ENCODE data around the gene FLYWCH1. TPM values are rescaled to one million over a fixed set of nuclear protein-coding genes. Genes with fewer than 3 reads are reported as not detected.
A peak's percentile ranks its signal among the peaks of the same experiment; 100 is the strongest.

FLYWCH1 gene
- total RNA-seq: 16.4 TPM

- peak; percentile 92 for ATAC-seq
Observed at GRCh38 chr16:2911638-2912329, at the start of gene FLYWCH1. Gene FLYWCH1 (plus strand): TSS chr16:2911931. CDS start chr16:2929686, 17,755 bp downstream.

- no peak for ATAC-seq
Observed at GRCh38 chr16:2865651-2866050, 46.1 kb upstream of the FLYWCH1 start.

GRCh38 chr16:2866431-2866830, 45.3 kb upstream of the FLYWCH1 start:
- ATAC-seq: no peak

GRCh38 chr16:2867661-2867986, 44.1 kb upstream of the FLYWCH1 start:
- no peak for ATAC-seq

- ATAC-seq: peak; percentile 94
Observed at GRCh38 chr16:2867987-2868789, 43.5 kb upstream of the FLYWCH1 start.

GRCh38 chr16:2871926-2872325, 39.8 kb upstream of the FLYWCH1 start:
- ATAC-seq: no peak

- no peak for ATAC-seq
Observed at GRCh38 chr16:2874032-2874911, 37.5 kb upstream of the FLYWCH1 start.

GRCh38 chr16:2874912-2875362, 36.8 kb upstream of the FLYWCH1 start:
- ATAC-seq: peak; percentile 97

GRCh38 chr16:2879854-2880508, 31.8 kb upstream of the FLYWCH1 start:
- ATAC-seq: no peak

GRCh38 chr16:2881783-2882649, 29.7 kb upstream of the FLYWCH1 start:
- peak; percentile 22 for ATAC-seq

- peak; percentile 98 for ATAC-seq
Observed at GRCh38 chr16:2882650-2883457, 28.9 kb upstream of the FLYWCH1 start, which contains the start of gene FLYWCH2. Gene FLYWCH2 (plus strand): TSS chr16:2883215. CDS start chr16:2896450, 13,235 bp downstream.

GRCh38 chr16:2883458-2883908, 28.2 kb upstream of the FLYWCH1 start:
- ATAC-seq: peak; percentile 2

- no peak for ATAC-seq
Observed at GRCh38 chr16:2884041-2884451, 27.7 kb upstream of the FLYWCH1 start.

GRCh38 chr16:2894231-2894630, 17.5 kb upstream of the FLYWCH1 start:
- ATAC-seq: no peak

GRCh38 chr16:2895813-2896212, 15.9 kb upstream of the FLYWCH1 start:
- ATAC-seq: no peak

- ATAC-seq: peak; percentile 7
Observed at GRCh38 chr16:2896480-2897010, 15.2 kb upstream of the FLYWCH1 start.

GRCh38 chr16:2897110-2897509, 14.6 kb upstream of the FLYWCH1 start:
- ATAC-seq: peak; percentile 33

GRCh38 chr16:2898831-2899563, 12.7 kb upstream of the FLYWCH1 start:
- ATAC-seq: no peak

GRCh38 chr16:2899564-2900072, 12.1 kb upstream of the FLYWCH1 start:
- ATAC-seq: no peak

Data from esophagus mucosa (tissue), 1 donor.